Spleen (tissue), 11 donors: Measurements from ENCODE around the gene DUOX1. TPM values are rescaled to one million over a fixed set of nuclear protein-coding genes. Genes with fewer than 3 reads are reported as not detected.

Experiments
- DNase-seq: peaks from one replicate; pipeline ENCODE4 v3.0.0-alpha.2; 2020
- H3K27ac ChIP-seq, 8 donors: fragments of 200-600 bp; sonication (generic) in 7 of 8; 1 replicate in 4 of 8; 2 replicates in 4 of 8; pipeline versions ENCODE4 v1.5.0 to v1.8.0; 2016 to 2021; ENCODE audit warnings: inconsistent platforms in 4 of 8, mild to moderate bottlenecking in 4 of 8, moderate library complexity in 1 of 8
- H3K27me3 ChIP-seq, 7 donors: fragments of 200-600 bp; sonication (generic) in 6 of 7; replicated peaks in 1 of 7; 1 replicate in 4 of 7; 2 replicates in 3 of 7; pipeline versions ENCODE4 v1.5.0 to v1.8.0; 2016 to 2021; ENCODE audit warnings: inconsistent platforms in 3 of 7, mild to moderate bottlenecking in 1 of 7
- H3K36me3 ChIP-seq, 6 donors: fragments of 200-600 bp; sonication (generic) in 5 of 6; 1 replicate in 4 of 6; 2 replicates in 2 of 6; pipeline versions ENCODE4 v1.5.0 to v1.8.0; 2016 to 2021; ENCODE audit warnings: inconsistent platforms in 2 of 6
- H3K4me1 ChIP-seq, 6 donors: fragments of 200-600 bp; sonication (generic) in 5 of 6; 1 replicate in 3 of 6; 2 replicates in 3 of 6; pipeline versions ENCODE4 v1.5.0 to v1.8.0; 2016 to 2021; ENCODE audit warnings: inconsistent platforms in 3 of 6
- H3K4me3 ChIP-seq, 8 donors: fragments of 200-600 bp; sonication (generic) in 7 of 8; 1 replicate in 4 of 8; 2 replicates in 4 of 8; pipeline versions ENCODE4 v1.5.0 to v1.8.0; 2016 to 2021; ENCODE audit warnings: inconsistent platforms in 4 of 8, mild to moderate bottlenecking in 4 of 8, moderate library complexity in 2 of 8
- H3K9me3 ChIP-seq, 8 donors: fragments of 200-600 bp; sonication (generic) in 7 of 8; 1 replicate in 4 of 8; 2 replicates in 4 of 8; pipeline versions ENCODE4 v1.5.0 to v1.8.0; 2016 to 2021; ENCODE audit warnings: inconsistent platforms in 4 of 8
- POLR2A ChIP-seq, 3 donors: fragments of 450-650 bp; IDR thresholded peaks; one replicate each; pipeline ENCODE4 v1.5.1; 2017; ENCODE audit warnings: antibody characterized with exemption in 3 of 3, mild to moderate bottlenecking in 1 of 3
- POLR2AphosphoS5 ChIP-seq, 3 donors: sonication (generic); formaldehyde crosslinking; IDR thresholded peaks; one replicate each; pipeline ENCODE4 v1.5.1; 2017; ENCODE audit warnings: antibody characterized with exemption in 3 of 3
- WGBS, 5 donors: extraction: QIAGEN DNeasy Blood & Tissue Kit in 3 of 5; methylation state at CpG; one replicate each; pipeline versions ENCODE4 v1.1.5 to v1.1.7; 2013 to 2018; 5-methylcytosine and 5-hydroxymethylcytosine counted together
- intact Hi-C: fragments of 100-400 bp; cut with DNase I; formaldehyde crosslinking; loops from one replicate; pipeline ENCODE4 v1.15.0; 2023; ENCODE audit warnings: low total_unique reads
- polyA plus RNA-seq, 3 donors: library from polyadenylated mRNA; stranded (reverse); fragments of 200-250 nt; gene quantifications; one replicate each; pipeline ENCODE4 v1.2.1, GENCODE V29; 2013
- total RNA-seq, 7 donors: library from RNA; depleted of rRNA in 3 of 7; stranded (reverse); fragments of >200 nt in 3 of 7; fragmentation: NEBNext Ultra II Directional in 4 of 7; extraction: Animal tissue kit (Norgen Biotek cat#: 25700) in 4 of 7; gene quantifications; one replicate each; pipeline versions ENCODE4 v1.1.0 to v1.2.1, GENCODE V29; 2016 to 2021
- TF ChIP-seq, protein P1 (sequence below), 11 experiments: fragments of 200-600 bp in 7 of 11; fragments of 450-650 bp in 4 of 11; sonication (generic) in 4 of 11; IDR thresholded peaks in 8 of 11; conservative IDR thresholded peaks in 3 of 11; 1 replicate in 7 of 11; 2 replicates in 4 of 11; pipeline versions ENCODE4 v1.4.0 to v1.8.0; 2016 to 2021; ENCODE audit warnings: antibody characterized with exemption in 11 of 11, inconsistent platforms in 4 of 11, mild to moderate bottlenecking in 1 of 11
- donor health status: healthy with polysubstance abuse.
- donor health status: DM: no; HTN: no; CAD: no; lungs with moderate emphysema.
- donor health status: DM: no; HTN: no; CAD: no.
- donor health status: Bipolar disorder and iron deficiency.
- donor health status: healthy.
- donor health status: DM: no; HTN: no; CAD: no.
- donor health status: DM: yes; HTN: yes; CAD: no.

DUOX1 gene
- total and polyA plus RNA-seq, 10 donors, result 0.04 to 0.28 (median 0.09) TPM; not detected in 5

GRCh38 chr15:45132844-45133560, 3.2 kb downstream of the DUOX1 start:
- H3K27me3 ChIP-seq, result peaks cover 2 to 89% (median 51%) of the 10 kb centered on the region in 7 donors

DNA sequence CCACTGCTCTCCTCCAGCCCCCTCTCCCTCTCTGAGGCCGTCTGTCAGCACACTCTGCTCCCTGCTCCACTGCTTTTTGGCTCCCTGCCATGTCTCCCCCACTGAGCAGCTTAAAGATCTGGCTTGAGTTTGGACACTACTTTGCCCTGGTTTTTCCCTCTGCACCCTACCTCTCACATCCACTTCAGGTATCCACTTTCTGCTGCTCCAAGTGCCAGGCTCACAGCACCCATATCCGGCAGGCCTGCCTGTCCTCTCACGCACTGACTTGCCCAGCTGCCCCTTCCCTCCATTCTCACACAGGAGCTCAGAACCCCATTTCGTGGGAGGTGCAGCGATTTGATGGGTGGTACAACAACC, 3.7 kb downstream of the DUOX1 start:
- 61 to 80% (median 76%) methylated on average over 5 of the region's 5 CpGs for WGBS, 5 donors
- Histone ChIP-seq H3K4me1 (peaks cover 6 to 34% (median 20%) of the 10 kb centered on the region in 6 donors), H3K27me3 (peaks cover 2 to 83% (median 46%) of the 10 kb centered on the region in 7 donors), H3K36me3 (no peaks in the 10 kb centered on the region), H3K9me3 (no peaks in the 10 kb centered on the region), H3K27ac (no peak overlapping the region), H3K4me3 (no peak overlapping the region)
- intact Hi-C loops, result no loop called here
- TF ChIP-seq POLR2AphosphoS5 (IDR thresholded peaks at IDR 0.05), result no peak
- TF ChIP-seq, protein P1, sequence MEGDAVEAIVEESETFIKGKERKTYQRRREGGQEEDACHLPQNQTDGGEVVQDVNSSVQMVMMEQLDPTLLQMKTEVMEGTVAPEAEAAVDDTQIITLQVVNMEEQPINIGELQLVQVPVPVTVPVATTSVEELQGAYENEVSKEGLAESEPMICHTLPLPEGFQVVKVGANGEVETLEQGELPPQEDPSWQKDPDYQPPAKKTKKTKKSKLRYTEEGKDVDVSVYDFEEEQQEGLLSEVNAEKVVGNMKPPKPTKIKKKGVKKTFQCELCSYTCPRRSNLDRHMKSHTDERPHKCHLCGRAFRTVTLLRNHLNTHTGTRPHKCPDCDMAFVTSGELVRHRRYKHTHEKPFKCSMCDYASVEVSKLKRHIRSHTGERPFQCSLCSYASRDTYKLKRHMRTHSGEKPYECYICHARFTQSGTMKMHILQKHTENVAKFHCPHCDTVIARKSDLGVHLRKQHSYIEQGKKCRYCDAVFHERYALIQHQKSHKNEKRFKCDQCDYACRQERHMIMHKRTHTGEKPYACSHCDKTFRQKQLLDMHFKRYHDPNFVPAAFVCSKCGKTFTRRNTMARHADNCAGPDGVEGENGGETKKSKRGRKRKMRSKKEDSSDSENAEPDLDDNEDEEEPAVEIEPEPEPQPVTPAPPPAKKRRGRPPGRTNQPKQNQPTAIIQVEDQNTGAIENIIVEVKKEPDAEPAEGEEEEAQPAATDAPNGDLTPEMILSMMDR (IDR thresholded peaks at IDR 0.05 in 8 of 11, conservative IDR thresholded peaks at IDR 0.05 in 3 of 11), result no peak
- no peak for TF ChIP-seq POLR2A (IDR thresholded peaks at IDR 0.05)
- DNase-seq, result no peak

More at GRCh38 chr15:45132844-45133560, 3.2 kb downstream of the DUOX1 start:
- H3K4me3 ChIP-seq, result no peak overlapping the region
- H3K9me3 ChIP-seq, result no peaks in the 10 kb centered on the region
- 69 to 84% (median 76%) methylated on average over 3 of the region's 3 CpGs for WGBS, 5 donors
- no peak for DNase-seq
- peaks cover 6 to 34% (median 20%) of the 10 kb centered on the region in 6 donors for H3K4me1 ChIP-seq
- intact Hi-C loops, result no loop called here
- no peaks in the 10 kb centered on the region for H3K36me3 ChIP-seq
- TF ChIP-seq POLR2AphosphoS5 (IDR thresholded peaks at IDR 0.05) (no peak), POLR2A (IDR thresholded peaks at IDR 0.05) (no peak)
- TF ChIP-seq, protein P1 (IDR thresholded peaks at IDR 0.05 in 8 of 11, conservative IDR thresholded peaks at IDR 0.05 in 3 of 11), result no peak
- no peak overlapping the region for H3K27ac ChIP-seq

DNA sequence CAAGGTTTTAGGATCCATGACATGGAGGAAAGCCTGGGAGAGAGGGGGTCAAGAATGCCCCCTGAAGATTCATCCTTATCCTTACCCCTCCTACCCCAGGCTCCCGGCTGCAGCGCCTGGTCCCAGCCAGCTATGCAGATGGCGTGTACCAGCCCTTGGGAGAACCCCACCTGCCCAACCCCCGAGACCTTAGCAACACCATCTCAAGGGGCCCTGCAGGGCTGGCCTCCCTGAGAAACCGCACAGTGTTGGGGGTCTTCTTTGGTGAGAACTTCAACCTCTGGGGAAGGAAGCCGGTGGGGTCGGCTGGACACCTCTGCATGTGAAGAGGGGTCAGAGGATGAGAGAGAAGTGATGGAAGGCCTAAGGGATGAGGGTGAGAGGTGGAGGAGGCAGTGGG, 4.3 kb downstream of the DUOX1 start:
- Histone ChIP-seq H3K4me1 (peaks cover 6 to 29% (median 17%) of the 10 kb centered on the region in 6 donors), H3K9me3 (no peaks in the 10 kb centered on the region), H3K4me3 (no peak overlapping the region), H3K27me3 (peaks cover 0 to 81% (median 41%) of the 10 kb centered on the region in 7 donors), H3K27ac (no peak overlapping the region), H3K36me3 (no peaks in the 10 kb centered on the region)
- WGBS, 5 donors, result 83 to 93% (median 91%) methylated on average over 7 of the region's 7 CpGs
- no peak for TF ChIP-seq POLR2AphosphoS5 (IDR thresholded peaks at IDR 0.05)
- TF ChIP-seq, protein P1 (IDR thresholded peaks at IDR 0.05 in 8 of 11, conservative IDR thresholded peaks at IDR 0.05 in 3 of 11), result no peak
- no peak for TF ChIP-seq POLR2A (IDR thresholded peaks at IDR 0.05)
- intact Hi-C loops, result no loop called here
- DNase-seq, result no peak
